Stimulated activated CD4-positive, alpha-beta T cell treated with anti-CD3 and anti-CD28 coated beads, Interleukin-4, amount 100 ng/mL, for 48 hours (primary cell): ENCODE data around the gene TRAF3IP3.
A peak's percentile ranks its signal among the peaks of the same experiment; 100 is the strongest.

Experiments used
- DNase-seq, 2 donors: peaks; one replicate each; pipeline ENCODE4 v3.0.0-alpha.2; 2020; ENCODE audit warnings: low read depth in 2 of 2

The TRAF3IP3 gene

GRCh38 chr1:209737118-209737505, 18.7 kb upstream of the TRAF3IP3 start:
- DNase-seq, result no peak

- no peak for DNase-seq
Observed at GRCh38 chr1:209738270-209738669, 17.6 kb upstream of the TRAF3IP3 start.

- DNase-seq, result no peak
Observed at GRCh38 chr1:209741193-209741592, 14.7 kb upstream of the TRAF3IP3 start.

GRCh38 chr1:209741889-209742288, 14.0 kb upstream of the TRAF3IP3 start:
- no peak for DNase-seq

- no peak for DNase-seq
Observed at GRCh38 chr1:209742409-209743144, 13.3 kb upstream of the TRAF3IP3 start.

- no peak for DNase-seq
Observed at GRCh38 chr1:209743145-209743482, 12.7 kb upstream of the TRAF3IP3 start.

GRCh38 chr1:209746451-209747165, 9.2 kb upstream of the TRAF3IP3 start:
- DNase-seq, result no peak

GRCh38 chr1:209747580-209748262, 8.1 kb upstream of the TRAF3IP3 start:
- DNase-seq, result peak; percentile 87 to 89

- no peak for DNase-seq
Observed at GRCh38 chr1:209748620-209749019, 7.2 kb upstream of the TRAF3IP3 start.

GRCh38 chr1:209749205-209749604, 6.6 kb upstream of the TRAF3IP3 start:
- DNase-seq, result no peak

- no peak for DNase-seq
Observed at GRCh38 chr1:209749670-209750323, 6.1 kb upstream of the TRAF3IP3 start.

GRCh38 chr1:209751627-209752231, 4.1 kb upstream of the TRAF3IP3 start:
- DNase-seq, result no peak

- DNase-seq, result no peak
Observed at GRCh38 chr1:209752890-209753289, 3.0 kb upstream of the TRAF3IP3 start.

GRCh38 chr1:209755256-209755655, 597 bp upstream of the TRAF3IP3 start:
- DNase-seq, result no peak

GRCh38 chr1:209756615-209757445, 977 bp downstream of the TRAF3IP3 start:
- DNase-seq, result no peak

GRCh38 chr1:209758400-209758799, 2.5 kb downstream of the TRAF3IP3 start:
- DNase-seq, result no peak

GRCh38 chr1:209759829-209760359, 4.0 kb downstream of the TRAF3IP3 start:
- no peak for DNase-seq

GRCh38 chr1:209761011-209761635, 5.3 kb downstream of the TRAF3IP3 start:
- DNase-seq, result no peak

- no peak for DNase-seq
Observed at GRCh38 chr1:209766051-209766450, 10.2 kb downstream of the TRAF3IP3 start.

- DNase-seq, result no peak
Observed at GRCh38 chr1:209767096-209767495, 11.2 kb downstream of the TRAF3IP3 start.
